Hypothalamus (tissue), 51 donors: ENCODE results near the gene MFSD8.
"Not testable (repeated sequence)": the region's sequence is repeated elsewhere in the genome, so short reads cannot be mapped to it uniquely, and the experiment has no call there.

Experiments used
- DNase-seq, 51 donors: peaks; one replicate each; lab custom pipeline; 2025; lab: John Stamatoyannopoulos, UW

The MFSD8 gene

GRCh38 chr4:127965062-127965802 is at the start of gene MFSD8, which contains the start of gene ABHD18:
Gene MFSD8, minus strand, starts transcription at chr4:127965173. Its CDS starts 40 bp downstream, at chr4:127965133.
Gene ABHD18, plus strand, starts transcription at chr4:127965406. Its CDS starts 17,550 bp downstream, at chr4:127982956.
- DNase-seq: peak; percentile 39 to 97 (median 89)

GRCh38 chr4:128009428-128009827 is 44.5 kb upstream of the MFSD8 start:
- DNase-seq: no peak

GRCh38 chr4:128006592-128006991 is 41.6 kb upstream of the MFSD8 start:
- DNase-seq: no peak

DNA sequence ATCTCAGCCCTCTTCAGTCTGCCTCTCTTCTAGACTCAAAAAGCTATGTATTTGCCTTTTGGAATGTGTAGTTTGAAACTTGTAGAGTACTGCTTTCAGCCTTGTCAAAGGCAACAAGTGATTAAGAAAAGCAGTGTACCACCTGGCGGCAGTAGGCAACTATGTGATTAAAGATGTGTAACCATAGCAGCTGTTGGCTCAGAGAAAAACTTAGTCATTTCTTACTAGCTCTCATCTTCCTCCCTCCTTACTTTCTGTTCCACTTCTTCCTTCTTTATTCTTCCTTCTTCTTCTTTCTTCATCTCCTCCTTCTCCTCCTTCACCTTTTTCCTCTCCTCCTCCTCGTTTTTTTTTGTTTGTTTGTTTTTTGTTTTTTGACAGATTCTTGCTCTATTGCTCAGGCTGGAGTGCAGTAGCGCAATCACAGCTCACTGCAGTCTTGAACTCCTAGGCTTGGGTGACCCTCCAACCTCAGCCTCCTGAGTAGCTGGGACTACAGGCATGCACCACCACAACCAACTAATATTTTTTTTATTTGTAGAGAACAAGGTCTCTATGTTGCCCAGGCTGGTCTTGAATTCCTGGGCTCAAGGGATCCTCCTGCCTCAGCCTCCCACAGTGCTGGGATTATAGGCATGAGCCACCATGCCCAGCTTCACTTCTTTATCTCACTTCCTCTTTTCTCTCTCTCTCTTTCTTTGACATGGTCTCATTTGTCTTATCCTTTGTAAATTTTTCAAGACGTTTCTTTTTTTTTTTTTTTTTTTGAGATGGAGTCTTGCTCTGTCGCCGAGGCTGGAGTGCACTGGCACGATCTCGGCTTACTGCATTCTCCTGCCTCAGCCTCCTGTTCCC is 32.8 kb upstream of the MFSD8 start:
- DNase-seq: peak in 2 of 51 donors; percentile 1 to 10

DNA sequence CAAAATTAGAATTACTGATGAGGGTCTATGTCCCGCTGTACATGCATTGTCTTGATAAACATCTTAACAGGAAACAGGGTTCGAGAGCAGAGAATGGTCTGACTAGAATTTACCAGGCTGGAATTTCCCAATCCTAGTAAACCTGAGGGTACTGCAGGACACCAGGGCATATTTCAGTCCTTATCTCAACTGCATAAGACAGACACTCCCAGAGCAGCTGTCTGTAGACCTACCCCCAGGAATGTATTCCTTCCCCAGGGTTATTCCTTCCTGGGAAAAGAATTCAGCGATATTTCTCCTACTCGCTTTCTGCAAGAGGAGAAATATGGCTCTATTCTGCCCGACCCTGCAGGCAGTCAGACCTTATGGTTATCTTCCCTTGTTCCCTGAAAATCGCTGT is 31.5 kb upstream of the MFSD8 start:
- DNase-seq: not testable (repeated sequence)

DNA sequence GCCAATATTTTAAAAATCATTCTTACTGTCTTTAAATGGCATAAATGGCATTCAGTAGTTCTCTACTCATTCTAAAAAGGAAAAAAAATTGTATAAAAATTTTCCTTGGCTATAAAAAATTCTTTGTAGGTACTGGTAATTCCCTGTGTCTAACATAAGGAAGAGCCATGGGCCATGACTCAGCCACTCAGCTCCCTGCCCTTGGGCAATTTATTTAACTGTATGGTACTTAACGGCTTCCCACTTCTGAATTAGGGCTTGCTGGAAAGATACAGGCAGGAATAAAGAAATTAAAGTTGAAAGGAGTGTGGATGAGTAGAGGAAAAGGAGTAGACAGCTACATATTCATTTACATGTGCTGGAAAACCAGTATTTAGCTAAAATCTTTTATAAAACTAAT is 30.8 kb upstream of the MFSD8 start:
- no peak for DNase-seq

DNA sequence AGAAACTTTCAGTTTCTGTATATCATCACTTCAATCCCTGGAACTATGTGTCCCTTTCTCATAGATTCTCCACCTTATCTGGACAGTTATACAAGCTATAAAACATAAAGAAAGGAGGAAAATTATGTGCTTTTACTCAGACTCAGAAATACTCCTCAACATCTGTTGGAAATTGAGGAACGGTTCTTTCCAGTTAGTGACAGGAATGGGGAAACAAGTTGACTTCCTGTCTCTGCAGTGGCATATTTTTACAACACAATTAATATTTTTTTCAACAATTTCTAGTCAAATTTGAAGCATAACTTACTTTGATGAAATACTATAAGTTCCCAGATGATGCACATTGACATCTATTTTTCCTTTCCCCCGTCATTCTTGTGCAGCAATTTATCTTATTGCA is 28.2 kb upstream of the MFSD8 start:
- DNase-seq: no peak

DNA sequence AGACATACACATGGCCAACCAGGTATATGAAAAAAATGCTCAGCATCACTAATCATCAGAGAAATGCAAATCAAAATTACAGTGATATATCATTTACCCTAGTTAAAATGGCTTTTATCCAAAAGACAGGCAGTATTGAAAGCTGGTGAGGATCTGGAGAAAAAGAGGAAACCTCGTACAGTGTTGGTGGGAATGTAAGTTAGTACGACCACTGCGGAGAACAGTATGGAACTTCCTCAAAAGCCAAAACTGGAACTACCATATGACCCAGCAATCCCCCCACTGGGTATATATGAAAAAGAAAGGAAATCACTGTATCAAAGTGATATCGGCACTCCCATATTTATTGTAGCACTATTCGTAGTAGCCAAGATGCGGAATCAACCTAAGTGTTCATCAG is 23.7 kb upstream of the MFSD8 start:
- no peak for DNase-seq

DNA sequence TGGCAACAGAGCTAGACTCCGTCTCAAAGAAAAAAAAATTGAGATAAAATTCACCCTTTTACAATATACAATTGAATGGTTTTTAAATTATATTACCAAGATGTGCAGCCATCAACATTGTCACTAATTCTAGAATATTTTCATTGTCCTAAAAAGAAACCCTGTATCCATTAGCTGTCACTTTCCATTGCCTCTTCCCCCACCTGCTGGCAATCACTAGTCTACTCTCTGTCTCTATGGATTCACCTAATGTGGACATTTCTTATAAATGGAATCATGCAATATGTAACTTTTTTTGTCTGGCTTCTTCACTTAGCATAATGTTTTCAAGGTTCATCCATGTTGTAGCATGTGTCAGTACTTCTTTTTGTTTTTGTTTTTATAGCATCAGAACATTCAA is 21.0 kb upstream of the MFSD8 start:
- no peak for DNase-seq

- no peak for DNase-seq
Measured at GRCh38 chr4:127982445-127982844, 17.5 kb upstream of the MFSD8 start.

- no peak for DNase-seq
Measured at GRCh38 chr4:127978930-127979329, 14.0 kb upstream of the MFSD8 start.

GRCh38 chr4:127975121-127975770 is 10.3 kb upstream of the MFSD8 start:
- no peak for DNase-seq

GRCh38 chr4:127970925-127971324 is 6.0 kb upstream of the MFSD8 start:
- not testable (repeated sequence) for DNase-seq

- DNase-seq: no peak
Measured at GRCh38 chr4:127968586-127968985, 3.6 kb upstream of the MFSD8 start.

- no peak for DNase-seq
Measured at GRCh38 chr4:127967141-127967775, 2.3 kb upstream of the MFSD8 start.

- peak in 44 of 51 donors; percentile 2 to 82 (median 38) for DNase-seq
Measured at GRCh38 chr4:127965803-127966175, 816 bp upstream of the MFSD8 start.

DNA sequence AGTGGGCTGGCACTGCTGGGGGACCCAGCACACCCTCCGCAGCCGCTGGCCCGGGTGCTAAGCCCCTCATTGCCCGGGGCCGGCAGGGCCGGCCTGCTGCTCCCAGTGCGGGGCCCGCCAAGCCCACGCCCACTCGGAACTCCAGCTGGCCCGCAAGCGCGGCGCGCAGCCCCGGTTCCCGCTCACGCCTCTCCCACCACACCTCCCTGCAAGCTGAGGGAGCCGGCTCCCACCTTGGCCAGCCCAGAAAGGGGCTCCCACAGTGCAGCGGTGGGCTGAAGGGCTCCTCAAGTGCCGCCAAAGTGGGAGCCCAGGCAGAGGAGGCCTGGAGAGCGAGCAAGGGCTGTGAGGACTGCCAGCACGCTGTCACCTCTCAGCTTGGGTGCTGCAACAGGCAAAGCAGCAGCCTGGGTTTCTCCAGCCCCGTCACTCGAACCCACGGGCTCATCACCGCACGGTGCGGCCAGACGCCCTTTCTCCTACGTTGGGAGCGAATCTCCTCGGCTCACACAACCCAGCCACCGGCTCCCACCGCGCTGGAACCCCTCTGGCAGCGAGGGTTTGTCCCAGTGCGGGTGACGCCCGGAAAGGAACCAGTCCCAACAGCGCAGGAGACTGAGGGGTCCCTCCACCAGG is 429 bp downstream of the MFSD8 start:
- DNase-seq: peak in 12 of 51 donors; percentile 12 to 78 (median 45)

DNA sequence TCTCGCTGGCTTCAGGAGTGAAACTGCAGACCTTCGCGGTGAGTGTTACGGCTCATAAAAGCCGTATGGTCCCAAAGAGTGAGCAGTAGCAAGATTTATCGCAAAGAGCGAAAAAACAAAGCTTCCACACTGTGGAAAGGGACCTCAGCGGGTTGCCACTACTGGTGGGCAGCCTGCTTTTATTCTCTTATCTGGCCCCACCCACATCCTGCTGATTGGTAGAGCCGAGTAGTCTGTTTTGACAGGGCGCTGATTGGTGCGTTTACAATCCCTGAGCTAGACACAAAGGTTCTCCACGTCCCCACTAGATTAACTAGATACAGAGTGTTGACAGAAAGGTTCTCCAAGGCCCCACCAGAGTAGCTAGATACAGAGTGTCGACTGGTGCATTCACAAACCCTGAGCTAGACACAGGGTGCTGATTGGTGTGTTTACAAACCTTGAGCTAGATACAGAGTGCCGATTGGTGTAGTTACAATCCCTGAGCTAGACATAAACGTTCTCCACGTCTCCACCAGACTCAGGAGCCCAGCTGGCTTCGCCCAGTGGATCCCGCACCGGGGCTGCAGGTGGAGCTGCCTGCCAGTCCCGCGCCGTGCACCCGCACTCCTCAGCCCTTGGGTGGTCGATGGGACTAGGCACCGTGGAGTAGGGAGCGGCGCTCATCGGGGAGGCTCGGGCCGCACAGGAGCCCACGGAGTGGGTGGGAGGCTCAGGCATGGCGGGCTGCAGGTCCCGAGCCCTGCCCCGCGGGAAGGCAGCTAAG is 1.2 kb downstream of the MFSD8 start:
- DNase-seq: peak in 1 of 51 donors; percentile 4

GRCh38 chr4:127959794-127960193 is 5.2 kb downstream of the MFSD8 start:
- DNase-seq: no peak
